ENCODE results near the gene ABI3BP. TPM values are rescaled to one million over a fixed set of nuclear protein-coding genes. Genes with fewer than 3 reads are reported as not detected.

The ABI3BP gene
- total and polyA plus RNA-seq, 4 donors: 21.9 to 87.5 (median 59.9) TPM

GRCh38 chr3:100963041-100963440 is 30.2 kb downstream of the ABI3BP start:
- no peak overlapping the region for H3K4me3 ChIP-seq
- H3K9me3 ChIP-seq (ENCODE audit: control insufficient read depth in 4 of 4, insufficient read depth in 3 of 4, low read length in 3 of 4): peaks cover 0 to 8% (median 3%) of the 10 kb centered on the region in 4 donors
- ATAC-seq (ENCODE audit: insufficient read depth, low FRiP score) (no peak), DNase-seq (no peak)
- H3K36me3 ChIP-seq (ENCODE audit: control insufficient read depth in 4 of 4, insufficient read depth in 4 of 4, low read length in 4 of 4): peaks cover 0 to 2% (median 0%) of the 10 kb centered on the region in 4 donors
- H3K27me3 ChIP-seq (ENCODE audit: control insufficient read depth in 3 of 3, insufficient read depth in 3 of 3, low read length in 2 of 3): no peaks in the 10 kb centered on the region
- H3K27ac ChIP-seq (ENCODE audit: low read depth in 1 of 2, low read length in 1 of 2): no peak overlapping the region
- H3K4me1 ChIP-seq (ENCODE audit: control insufficient read depth in 5 of 5, insufficient read depth in 5 of 5, low read length in 5 of 5): peaks cover 0 to 11% (median 0%) of the 10 kb centered on the region in 5 donors
- no peak overlapping the region for H3K9ac ChIP-seq (ENCODE audit: insufficient read depth in 1 of 2, low read length in 2 of 2)
- 92 to 97% methylated on average over 1 of the region's 1 CpG for WGBS, 2 donors
- TF ChIP-seq CTCF (IDR thresholded peaks at IDR 0.05; ENCODE audit: control extremely low read depth, extremely low read depth): no peak

GRCh38 chr3:100957261-100957986 is 35.8 kb downstream of the ABI3BP start:
- DNase-seq (no peak), ATAC-seq (ENCODE audit: insufficient read depth, low FRiP score) (no peak)
- WGBS, 2 donors: 80 to 88% methylated on average over 3 of the region's 3 CpGs
- H3K4me3 ChIP-seq: no peak overlapping the region
- H3K36me3 ChIP-seq (ENCODE audit: control insufficient read depth in 4 of 4, insufficient read depth in 4 of 4, low read length in 4 of 4): peaks cover 0 to 2% (median 0%) of the 10 kb centered on the region in 4 donors
- H3K9ac ChIP-seq (ENCODE audit: insufficient read depth in 1 of 2, low read length in 2 of 2): no peak overlapping the region
- H3K27ac ChIP-seq (ENCODE audit: low read depth in 1 of 2, low read length in 1 of 2): peak overlapping the region; percentile 33 to 73
- no peaks in the 10 kb centered on the region for H3K27me3 ChIP-seq (ENCODE audit: control insufficient read depth in 3 of 3, insufficient read depth in 3 of 3, low read length in 2 of 3)
- peaks cover 0 to 8% (median 3%) of the 10 kb centered on the region in 4 donors for H3K9me3 ChIP-seq (ENCODE audit: control insufficient read depth in 4 of 4, insufficient read depth in 3 of 4, low read length in 3 of 4)
- peaks cover 0 to 14% (median 4%) of the 10 kb centered on the region in 5 donors for H3K4me1 ChIP-seq (ENCODE audit: control insufficient read depth in 5 of 5, insufficient read depth in 5 of 5, low read length in 5 of 5)
- TF ChIP-seq CTCF (IDR thresholded peaks at IDR 0.05; ENCODE audit: control extremely low read depth, extremely low read depth): no peak

- Histone ChIP-seq H3K9me3 (ENCODE audit: control insufficient read depth in 4 of 4, insufficient read depth in 3 of 4, low read length in 3 of 4) (peaks cover 0 to 8% (median 3%) of the 10 kb centered on the region in 4 donors), H3K9ac (ENCODE audit: insufficient read depth in 1 of 2, low read length in 2 of 2) (no peak overlapping the region), H3K36me3 (ENCODE audit: control insufficient read depth in 4 of 4, insufficient read depth in 4 of 4, low read length in 4 of 4) (no peaks in the 10 kb centered on the region), H3K27ac (ENCODE audit: low read depth in 1 of 2, low read length in 1 of 2) (no peak overlapping the region), H3K27me3 (ENCODE audit: control insufficient read depth in 3 of 3, insufficient read depth in 3 of 3, low read length in 2 of 3) (no peaks in the 10 kb centered on the region), H3K4me3 (no peak overlapping the region), H3K4me1 (ENCODE audit: control insufficient read depth in 5 of 5, insufficient read depth in 5 of 5, low read length in 5 of 5) (peaks cover 0 to 14% (median 4%) of the 10 kb centered on the region in 5 donors)
- ATAC-seq (ENCODE audit: insufficient read depth, low FRiP score) (no peak), DNase-seq (no peak)
- no peak for TF ChIP-seq CTCF (IDR thresholded peaks at IDR 0.05; ENCODE audit: control extremely low read depth, extremely low read depth)
- 75 to 79% methylated on average over 2 of the region's 2 CpGs for WGBS, 2 donors
These were observed 36.9 kb downstream of the ABI3BP start for GRCh38 chr3:100956276-100956675.
